SK-N-SH (cell line): ENCODE data around the gene SHC3. TPM values are rescaled to one million over a fixed set of nuclear protein-coding genes. Genes with fewer than 3 reads are reported as not detected.

Source experiments
- CTCF ChIA-PET: fragments of 300-600, 350-600 bp; formaldehyde crosslinking; extraction: SDS; loops from one replicate; lab custom pipeline; 2021; lab: Yijun Ruan, JAX
- POLR2A ChIA-PET: fragments of 350-600 bp; sonication (Branson Sonifier 250); formaldehyde crosslinking; extraction: SDS; loops from one replicate; lab custom pipeline; 2020; ENCODE audit warnings: antibody characterized with exemption, inconsistent platforms; lab: Yijun Ruan, JAX
- DNase-seq: peaks from one replicate; pipeline ENCODE4 v3.0.0; 2012
- H2AFZ ChIP-seq: fragments of 200-600 bp; sonication (generic); 2 replicates; pipeline ENCODE4 v1.8.1; 2016; ENCODE audit warnings: antibody characterized with exemption, mild to moderate bottlenecking, low read depth
- H3F3A ChIP-seq: fragments of 200-600 bp; sonication (generic); replicated peaks from 2 replicates; pipeline ENCODE3; 2016; ENCODE audit warnings: antibody characterized with exemption, mild to moderate bottlenecking; ENCODE audit not compliant: insufficient read depth
- H3K27ac ChIP-seq, 2 experiments: fragments of 200-500 bp in 1 of 2; fragments of 200-600 bp in 1 of 2; sonication (Bioruptor generic) in 1 of 2; sonication (generic), shearing (Covaris generic) in 1 of 2; 2 replicates each; pipeline versions ENCODE4 v1.5.1 to v1.6.1; 2014 to 2016; ENCODE audit warnings: low read depth in 2 of 2, inconsistent platforms in 1 of 2, low read length in 1 of 2, mild to moderate bottlenecking in 1 of 2, mixed read lengths in 1 of 2
- H3K27me3 ChIP-seq: fragments of 200-600 bp; sonication (generic), shearing (Covaris generic); 2 replicates; pipeline ENCODE4 v1.6.1; 2016; ENCODE audit warnings: mixed run types; ENCODE audit not compliant: insufficient read depth
- H3K36me3 ChIP-seq, 2 experiments: fragments of 200-500 bp in 1 of 2; fragments of 200-600 bp in 1 of 2; sonication (Bioruptor generic) in 1 of 2; sonication (generic) in 1 of 2; replicated peaks in 1 of 2; 2 replicates each; pipeline versions ENCODE3 to v1.5.1; 2014 to 2016; ENCODE audit warnings: low read length in 1 of 2, mild to moderate bottlenecking in 1 of 2; ENCODE audit not compliant: insufficient read depth in 2 of 2, control insufficient read depth in 1 of 2
- H3K4me1 ChIP-seq, 2 experiments: fragments of 200-500 bp in 1 of 2; fragments of 200-600 bp in 1 of 2; sonication (Bioruptor generic) in 1 of 2; sonication (generic), shearing (Covaris generic) in 1 of 2; 2 replicates each; pipeline versions ENCODE4 v1.5.1 to v1.6.1; 2014 to 2016; ENCODE audit warnings: low read depth in 1 of 2, low read length in 1 of 2, mixed run types in 1 of 2; ENCODE audit not compliant: insufficient read depth in 2 of 2, control insufficient read depth in 1 of 2
- H3K4me2 ChIP-seq: fragments of 200-600 bp; sonication (generic), shearing (Covaris generic); 2 replicates; pipeline ENCODE4 v1.6.1; 2017; ENCODE audit warnings: mixed run types
- H3K4me3 ChIP-seq, 2 experiments: fragments of 200-500 bp in 1 of 2; fragments of 200-600 bp in 1 of 2; sonication (Bioruptor generic) in 1 of 2; sonication (generic), shearing (Covaris generic) in 1 of 2; 2 replicates each; pipeline versions ENCODE4 v1.5.1 to v1.8.1; 2014 to 2016; ENCODE audit warnings: low read depth in 2 of 2, inconsistent platforms in 1 of 2, low read length in 1 of 2, mild to moderate bottlenecking in 1 of 2, mixed read lengths in 1 of 2, moderate library complexity in 1 of 2
- H3K79me2 ChIP-seq: fragments of 200-600 bp; sonication (generic); 2 replicates; pipeline ENCODE4 v1.8.1; 2017; ENCODE audit warnings: mild to moderate bottlenecking; ENCODE audit not compliant: insufficient read depth
- H3K9ac ChIP-seq: fragments of 200-600 bp; sonication (generic); 2 replicates; pipeline ENCODE4 v1.6.1; 2017; ENCODE audit warnings: mixed run types
- H3K9me2 ChIP-seq: fragments of 200-600 bp; sonication (generic); 2 replicates; pipeline ENCODE4 v1.6.1; 2017; ENCODE audit warnings: mixed run types
- H3K9me3 ChIP-seq: fragments of 200-600 bp; sonication (generic); 2 replicates; pipeline ENCODE4 v1.6.1; 2017; ENCODE audit warnings: mixed run types, mild to moderate bottlenecking, moderate library complexity
- H4K20me1 ChIP-seq: fragments of 200-600 bp; sonication (generic); 2 replicates; pipeline ENCODE4 v1.6.1; 2017; ENCODE audit warnings: mild to moderate bottlenecking, mixed run types; ENCODE audit not compliant: insufficient read depth
- CHD2 ChIP-seq: fragments of 150-350 bp; IDR thresholded peaks from 2 replicates; pipeline ENCODE4 v1.6.1; 2018; ENCODE audit warnings: low read length; ENCODE audit not compliant: partially characterized antibody
- EP300 ChIP-seq, 2 experiments: IDR thresholded peaks; 2 replicates each; pipeline versions ENCODE4 v1.4.0 to v1.6.1; 2012; ENCODE audit warnings: borderline replicate concordance in 1 of 2, low read depth in 1 of 2, low read length in 1 of 2
- FOXJ3 ChIP-seq: sonication (generic); formaldehyde crosslinking; IDR thresholded peaks from 2 replicates; pipeline ENCODE4 v1.5.1; 2020; ENCODE audit warnings: mild to moderate bottlenecking, missing genetic modification reagents
- FOXM1 ChIP-seq: IDR thresholded peaks from 2 replicates; pipeline ENCODE4 v1.4.0; 2012; ENCODE audit warnings: low read depth, mild to moderate bottlenecking
- GATA2 ChIP-seq: sonication (generic); formaldehyde crosslinking; IDR thresholded peaks from 2 replicates; pipeline ENCODE4 v1.5.0; 2020; ENCODE audit warnings: mild to moderate bottlenecking, missing genetic modification reagents
- MXI1 ChIP-seq: IDR thresholded peaks from 2 replicates; pipeline ENCODE4 v1.6.1; 2012; ENCODE audit warnings: mild to moderate bottlenecking, low read depth, low read length, improper control_type of control experiment
- NFIC ChIP-seq: IDR thresholded peaks from 2 replicates; pipeline ENCODE4 v1.4.0; 2012; ENCODE audit warnings: borderline replicate concordance
- RAD21 ChIP-seq: IDR thresholded peaks from 2 replicates; pipeline ENCODE4 v1.6.1; 2012; ENCODE audit warnings: mild to moderate bottlenecking, low read length
- RFX5 ChIP-seq: IDR thresholded peaks from 2 replicates; pipeline ENCODE4 v1.6.1; 2012; ENCODE audit warnings: mild to moderate bottlenecking, improper control_type of control experiment, low read length
- TAF1 ChIP-seq: IDR thresholded peaks from 2 replicates; pipeline ENCODE4 v1.6.1; 2012; ENCODE audit warnings: low read depth, mild to moderate bottlenecking, low read length, moderate library complexity, borderline replicate concordance
- TCF12 ChIP-seq: IDR thresholded peaks from 2 replicates; pipeline ENCODE4 v1.4.0; 2012
- WGBS: methylation state at CpG from one replicate; pipeline ENCODE4 v1.1.6; 2017; ENCODE audit warnings: low lambda C conversion rate; 5-methylcytosine and 5-hydroxymethylcytosine counted together
- polyA plus RNA-seq, 3 experiments: library from polyadenylated mRNA; depleted of rRNA; stranded (reverse); fragments of >200 nt; gene quantifications; 2 replicates each; pipeline ENCODE4 v1.2.3, GENCODE V29; 2012
- TF ChIP-seq, protein P1 (sequence below): IDR thresholded peaks from 2 replicates; pipeline ENCODE4 v1.6.1; 2012; ENCODE audit warnings: mild to moderate bottlenecking, low read depth, low read length, moderate library complexity

SHC3 gene
- polyA plus RNA-seq, 1 of the 3 experiments (the other 2 are of a cell fraction) = 3.2 TPM

GRCh38 chr9:89137542-89138462, 40.8 kb downstream of the SHC3 start (continued):
- TF ChIP-seq FOXM1 = no peak
- TF ChIP-seq TCF12 = peak; percentile 89
- TF ChIP-seq CHD2 = no peak
- TF ChIP-seq EP300 (IDR thresholded peaks at IDR 0.05; ENCODE audit: borderline replicate concordance in 1 of 2, low read depth in 1 of 2, low read length in 1 of 2) = peak; percentile 52 to 87
- TF ChIP-seq FOXJ3 (CRISPR knock-in tag) = no peak
- 0 out of 2 replicates have a peak, but pooled peaks have one; percentile 26 for TF ChIP-seq TAF1
- TF ChIP-seq, protein P1, sequence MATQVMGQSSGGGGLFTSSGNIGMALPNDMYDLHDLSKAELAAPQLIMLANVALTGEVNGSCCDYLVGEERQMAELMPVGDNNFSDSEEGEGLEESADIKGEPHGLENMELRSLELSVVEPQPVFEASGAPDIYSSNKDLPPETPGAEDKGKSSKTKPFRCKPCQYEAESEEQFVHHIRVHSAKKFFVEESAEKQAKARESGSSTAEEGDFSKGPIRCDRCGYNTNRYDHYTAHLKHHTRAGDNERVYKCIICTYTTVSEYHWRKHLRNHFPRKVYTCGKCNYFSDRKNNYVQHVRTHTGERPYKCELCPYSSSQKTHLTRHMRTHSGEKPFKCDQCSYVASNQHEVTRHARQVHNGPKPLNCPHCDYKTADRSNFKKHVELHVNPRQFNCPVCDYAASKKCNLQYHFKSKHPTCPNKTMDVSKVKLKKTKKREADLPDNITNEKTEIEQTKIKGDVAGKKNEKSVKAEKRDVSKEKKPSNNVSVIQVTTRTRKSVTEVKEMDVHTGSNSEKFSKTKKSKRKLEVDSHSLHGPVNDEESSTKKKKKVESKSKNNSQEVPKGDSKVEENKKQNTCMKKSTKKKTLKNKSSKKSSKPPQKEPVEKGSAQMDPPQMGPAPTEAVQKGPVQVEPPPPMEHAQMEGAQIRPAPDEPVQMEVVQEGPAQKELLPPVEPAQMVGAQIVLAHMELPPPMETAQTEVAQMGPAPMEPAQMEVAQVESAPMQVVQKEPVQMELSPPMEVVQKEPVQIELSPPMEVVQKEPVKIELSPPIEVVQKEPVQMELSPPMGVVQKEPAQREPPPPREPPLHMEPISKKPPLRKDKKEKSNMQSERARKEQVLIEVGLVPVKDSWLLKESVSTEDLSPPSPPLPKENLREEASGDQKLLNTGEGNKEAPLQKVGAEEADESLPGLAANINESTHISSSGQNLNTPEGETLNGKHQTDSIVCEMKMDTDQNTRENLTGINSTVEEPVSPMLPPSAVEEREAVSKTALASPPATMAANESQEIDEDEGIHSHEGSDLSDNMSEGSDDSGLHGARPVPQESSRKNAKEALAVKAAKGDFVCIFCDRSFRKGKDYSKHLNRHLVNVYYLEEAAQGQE = 0 out of 2 replicates have a peak, but pooled peaks have one; percentile 27
- no peak for TF ChIP-seq RFX5
- TF ChIP-seq RAD21 = no peak

GRCh38 chr9:89135591-89136166, 42.9 kb downstream of the SHC3 start:
- Histone ChIP-seq H3K79me2 (peaks cover 69% of the 10 kb centered on the region), H3K9me3 (peaks cover 16% of the 10 kb centered on the region; the same call in 1 of the 2 replicates), H3K27me3 (no peaks in the 10 kb centered on the region), H3K4me1 (peaks cover 5 to 42% of the 10 kb centered on the region in 2 experiments), H2AFZ (no peak overlapping the region), H3K4me3 (no peak overlapping the region), H3F3A (peaks cover 42% of the 10 kb centered on the region), H4K20me1 (no peaks in the 10 kb centered on the region), H3K4me2 (peak overlapping the region; percentile 66; the same call in 1 of the 2 replicates), H3K36me3 (peaks cover 0 to 12% of the 10 kb centered on the region in 2 experiments), H3K9me2 (no peaks in the 10 kb centered on the region), H3K9ac (no peak overlapping the region), H3K27ac (peak overlapping the region in 1 of 2 experiments; percentile 99; a peak in 1 of 4 replicates)
- ChIA-PET CTCF (no interaction called here), POLR2A (no interaction called here)
- 78% methylated on average over 3 of the region's 3 CpGs for WGBS
- no peak for DNase-seq
- TF ChIP-seq MXI1 (no peak), NFIC (no peak), GATA2 (CRISPR knock-in tag) (no peak)
